Body of pancreas (tissue), 4 donors: ENCODE results near the gene FBXL3. TPM values are rescaled to one million over a fixed set of nuclear protein-coding genes. Genes with fewer than 3 reads are reported as not detected.
A peak's percentile ranks its signal among the peaks of the same experiment; 100 is the strongest.

Experiments used
- ATAC-seq: fragments of 150-250 bp; one replicate; pipeline ENCODE4 v1.9.1; 2016
- DNase-seq, 4 donors: peaks; one replicate each; pipeline ENCODE4 v3.0.0-alpha.2; 2019
- H3K27ac ChIP-seq, 4 donors: fragments of 200-600 bp; sonication (generic); 1 replicate in 3 of 4; 2 replicates in 1 of 4; pipeline versions ENCODE4 v1.5.1 to v1.6.1; 2016 to 2019; ENCODE audit warnings: mild to moderate bottlenecking in 1 of 4, mixed read lengths in 1 of 4, moderate library complexity in 1 of 4
- H3K27me3 ChIP-seq, 2 donors: fragments of 200-600 bp; sonication (generic); one replicate each; pipeline ENCODE4 v1.6.0; 2016; ENCODE audit warnings: mild to moderate bottlenecking in 1 of 2
- H3K36me3 ChIP-seq, 2 donors: fragments of 200-600 bp; sonication (generic); replicated peaks in 1 of 2; 2 replicates each; pipeline ENCODE4 v1.5.1; 2016; ENCODE audit warnings: low read depth in 2 of 2; ENCODE audit not compliant: insufficient read depth in 1 of 2
- H3K4me1 ChIP-seq: fragments of 200-600 bp; sonication (generic); one replicate; pipeline ENCODE4 v1.6.0; 2016
- H3K4me3 ChIP-seq, 2 donors: fragments of 200-600 bp; sonication (generic); 1 replicate in 1 of 2; 2 replicates in 1 of 2; pipeline ENCODE4 v1.5.1; 2016 to 2019
- H3K9me3 ChIP-seq, 3 donors: fragments of 200-600 bp; sonication (generic); 1 replicate in 2 of 3; 2 replicates in 1 of 3; pipeline ENCODE4 v1.5.1; 2016
- POLR2A ChIP-seq, 3 donors: fragments of 450-650 bp; IDR thresholded peaks; one replicate each; pipeline ENCODE4 v1.6.1; 2016; ENCODE audit warnings: antibody characterized with exemption in 3 of 3, mild to moderate bottlenecking in 2 of 3
- WGBS, 2 donors: methylation state at CpG; one replicate each; pipeline ENCODE4 v1.1.5; 2017; 5-methylcytosine and 5-hydroxymethylcytosine counted together
- intact Hi-C: fragments of 100-400 bp; cut with DNase I; formaldehyde crosslinking; loops from one replicate; pipeline ENCODE4 v1.15.1; 2023
- total RNA-seq, 2 donors: library from RNA; depleted of rRNA; stranded (reverse); fragments of >200 nt; gene quantifications; one replicate each; pipeline ENCODE4 v1.1.0, GENCODE V29; 2016
- TF ChIP-seq, protein P1 (sequence below), 7 experiments: fragments of 450-650 bp in 4 of 7; fragments of 200-600 bp in 3 of 7; sonication (generic) in 3 of 7; IDR thresholded peaks; one replicate each; pipeline ENCODE4 v1.5.1; 2016 to 2019; ENCODE audit warnings: antibody characterized with exemption in 7 of 7

The FBXL3 gene
- total RNA-seq, 2 donors from 2014 or later, result 25.4 to 35.0 TPM

DNA sequence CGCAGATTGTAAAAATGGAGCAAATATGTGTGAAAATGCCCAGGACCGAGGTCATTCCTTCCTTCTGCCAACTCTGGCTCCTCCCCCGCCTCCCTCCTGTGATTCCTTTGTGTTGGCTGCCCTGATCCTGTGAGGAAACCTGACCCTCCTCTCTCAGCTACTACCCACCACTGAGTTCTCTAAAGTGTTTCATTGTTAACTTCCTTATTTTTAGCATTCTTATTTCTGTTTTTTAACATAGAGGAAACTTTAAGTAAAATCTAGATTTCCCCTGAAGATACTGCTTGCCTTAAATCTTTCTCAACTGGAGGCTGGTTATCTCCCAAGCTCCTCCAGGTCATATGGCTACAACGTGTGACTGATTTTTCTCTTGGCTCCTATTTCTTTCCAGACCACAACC lies 21.7 kb upstream of the FBXL3 start:
- Histone ChIP-seq H3K27ac (no peak overlapping the region), H3K36me3 (no peaks in the 10 kb centered on the region), H3K4me3 (no peak overlapping the region), H3K27me3 (no peaks in the 10 kb centered on the region), H3K4me1 (no peaks in the 10 kb centered on the region), H3K9me3 (no peaks in the 10 kb centered on the region)
- 72 to 88% methylated on average over 4 of the region's 4 CpGs for WGBS, 2 donors
- no peak for ATAC-seq
- TF ChIP-seq, protein P1, sequence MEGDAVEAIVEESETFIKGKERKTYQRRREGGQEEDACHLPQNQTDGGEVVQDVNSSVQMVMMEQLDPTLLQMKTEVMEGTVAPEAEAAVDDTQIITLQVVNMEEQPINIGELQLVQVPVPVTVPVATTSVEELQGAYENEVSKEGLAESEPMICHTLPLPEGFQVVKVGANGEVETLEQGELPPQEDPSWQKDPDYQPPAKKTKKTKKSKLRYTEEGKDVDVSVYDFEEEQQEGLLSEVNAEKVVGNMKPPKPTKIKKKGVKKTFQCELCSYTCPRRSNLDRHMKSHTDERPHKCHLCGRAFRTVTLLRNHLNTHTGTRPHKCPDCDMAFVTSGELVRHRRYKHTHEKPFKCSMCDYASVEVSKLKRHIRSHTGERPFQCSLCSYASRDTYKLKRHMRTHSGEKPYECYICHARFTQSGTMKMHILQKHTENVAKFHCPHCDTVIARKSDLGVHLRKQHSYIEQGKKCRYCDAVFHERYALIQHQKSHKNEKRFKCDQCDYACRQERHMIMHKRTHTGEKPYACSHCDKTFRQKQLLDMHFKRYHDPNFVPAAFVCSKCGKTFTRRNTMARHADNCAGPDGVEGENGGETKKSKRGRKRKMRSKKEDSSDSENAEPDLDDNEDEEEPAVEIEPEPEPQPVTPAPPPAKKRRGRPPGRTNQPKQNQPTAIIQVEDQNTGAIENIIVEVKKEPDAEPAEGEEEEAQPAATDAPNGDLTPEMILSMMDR (IDR thresholded peaks at IDR 0.05), result no peak
- TF ChIP-seq POLR2A (IDR thresholded peaks at IDR 0.05), result no peak
- intact Hi-C loops, result no loop called here
- no peak for DNase-seq

DNA sequence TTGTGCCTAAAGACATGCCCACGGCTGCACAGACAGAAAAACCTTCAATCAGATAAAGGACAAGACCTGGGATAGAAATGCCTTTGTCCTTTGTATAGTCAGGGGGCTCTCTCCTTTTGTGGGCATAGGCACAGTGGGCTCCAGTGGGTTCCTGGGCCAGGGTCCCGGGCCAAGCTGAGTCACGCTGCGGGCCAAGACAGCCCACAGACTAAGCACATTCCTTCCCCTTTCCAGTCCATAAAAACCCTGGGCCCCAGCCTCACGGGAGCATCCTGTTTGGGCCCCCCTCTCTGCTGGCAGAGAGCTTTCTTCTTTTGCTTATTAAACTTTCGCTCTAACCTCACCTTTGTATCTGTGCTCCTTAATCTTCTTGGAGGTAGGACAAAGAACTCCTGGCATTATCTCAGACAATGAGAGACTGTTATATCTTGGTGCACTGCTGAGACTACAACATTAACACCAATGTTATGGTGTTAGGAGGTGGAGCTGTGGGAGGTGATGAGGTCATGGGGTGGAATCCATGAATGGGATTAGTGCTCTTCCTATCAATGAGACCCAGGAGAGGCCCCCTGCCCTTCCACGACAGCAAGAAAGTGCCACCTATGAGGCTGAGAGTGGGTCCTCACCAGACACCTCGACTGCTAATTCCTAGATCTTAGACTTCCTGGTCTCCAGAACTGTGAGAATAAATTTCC lies 20.8 kb upstream of the FBXL3 start:
- no peak for TF ChIP-seq POLR2A (IDR thresholded peaks at IDR 0.05)
- TF ChIP-seq, protein P1 (IDR thresholded peaks at IDR 0.05), result no peak
- DNase-seq, result no peak
- Histone ChIP-seq H3K9me3 (no peaks in the 10 kb centered on the region), H3K36me3 (no peaks in the 10 kb centered on the region), H3K27ac (no peak overlapping the region), H3K27me3 (no peaks in the 10 kb centered on the region), H3K4me3 (no peak overlapping the region), H3K4me1 (no peaks in the 10 kb centered on the region)
- intact Hi-C loops, result no loop called here
- no peak for ATAC-seq
- 96 to 97% methylated on average over 8 of the region's 8 CpGs for WGBS, 2 donors

DNA sequence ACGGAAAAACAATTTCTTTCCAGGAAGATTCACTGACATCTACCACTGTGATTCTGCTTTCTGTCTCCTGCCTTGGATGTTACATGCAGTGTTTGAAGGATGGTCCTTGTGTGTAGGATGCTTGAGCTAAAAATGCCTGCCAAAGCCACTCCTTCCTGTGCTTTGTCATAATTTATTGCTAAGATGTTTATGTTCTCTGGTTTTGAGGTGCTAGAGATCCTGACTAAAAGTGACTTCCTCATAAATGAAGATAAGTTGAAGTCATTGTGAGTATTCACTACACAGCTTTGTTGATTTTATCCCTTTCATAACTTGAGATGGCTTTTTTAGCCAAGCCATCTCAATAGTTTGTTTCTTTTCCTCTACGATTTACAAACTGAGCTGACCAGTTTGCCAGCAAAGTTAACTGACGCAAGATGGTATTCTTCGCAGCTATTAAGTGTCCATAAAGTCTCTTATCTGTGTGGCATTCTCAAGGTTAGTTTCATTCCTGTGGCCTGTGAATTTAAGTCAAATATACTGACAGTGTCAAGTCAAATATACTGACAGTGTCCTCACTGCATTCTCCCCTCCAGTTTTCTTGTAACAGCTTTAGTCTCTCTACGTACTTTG lies 15.7 kb upstream of the FBXL3 start:
- intact Hi-C loops, result no loop called here
- H3K9me3 ChIP-seq, result no peaks in the 10 kb centered on the region
- H3K27me3 ChIP-seq, result no peaks in the 10 kb centered on the region
- H3K4me1 ChIP-seq, result peaks cover 4% of the 10 kb centered on the region
- DNase-seq, result no peak
- TF ChIP-seq POLR2A (IDR thresholded peaks at IDR 0.05), result no peak
- TF ChIP-seq, protein P1 (IDR thresholded peaks at IDR 0.05), result no peak
- ATAC-seq, result no peak
- H3K27ac ChIP-seq, result no peak overlapping the region
- WGBS, 2 donors, result 81 to 82% methylated on average over 5 of the region's 5 CpGs
- H3K36me3 ChIP-seq, result no peaks in the 10 kb centered on the region
- H3K4me3 ChIP-seq, result no peak overlapping the region

DNA sequence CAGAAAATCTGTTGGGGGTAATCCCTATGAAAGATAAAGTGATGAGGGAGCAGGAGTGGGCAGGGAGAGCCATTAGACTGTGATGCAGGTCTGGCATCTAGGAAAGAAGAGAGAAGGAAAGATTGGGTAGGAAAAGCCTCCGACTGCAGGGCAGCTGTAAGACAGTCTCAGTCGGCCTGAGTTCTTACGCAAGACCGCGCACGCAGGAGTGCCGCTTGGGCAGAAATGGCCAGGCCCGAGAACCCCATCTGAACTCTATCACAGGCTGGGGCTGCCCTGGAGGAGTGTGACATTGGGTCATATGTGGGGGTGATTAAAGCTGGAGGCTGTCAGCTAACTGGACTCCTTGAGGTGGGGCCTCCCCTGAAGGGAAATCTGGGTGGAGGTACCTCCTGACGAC lies 13.9 kb upstream of the FBXL3 start:
- ATAC-seq (no peak), DNase-seq (no peak)
- 92 to 96% methylated on average over 8 to 9 of the region's 9 CpGs for WGBS, 2 donors
- TF ChIP-seq, protein P1 (IDR thresholded peaks at IDR 0.05), result no peak
- no peak for TF ChIP-seq POLR2A (IDR thresholded peaks at IDR 0.05)
- Histone ChIP-seq H3K4me1 (peaks cover 10% of the 10 kb centered on the region), H3K27ac (no peak overlapping the region), H3K9me3 (no peaks in the 10 kb centered on the region), H3K36me3 (no peaks in the 10 kb centered on the region), H3K4me3 (no peak overlapping the region), H3K27me3 (no peaks in the 10 kb centered on the region)
- intact Hi-C loops, result no loop called here

DNA sequence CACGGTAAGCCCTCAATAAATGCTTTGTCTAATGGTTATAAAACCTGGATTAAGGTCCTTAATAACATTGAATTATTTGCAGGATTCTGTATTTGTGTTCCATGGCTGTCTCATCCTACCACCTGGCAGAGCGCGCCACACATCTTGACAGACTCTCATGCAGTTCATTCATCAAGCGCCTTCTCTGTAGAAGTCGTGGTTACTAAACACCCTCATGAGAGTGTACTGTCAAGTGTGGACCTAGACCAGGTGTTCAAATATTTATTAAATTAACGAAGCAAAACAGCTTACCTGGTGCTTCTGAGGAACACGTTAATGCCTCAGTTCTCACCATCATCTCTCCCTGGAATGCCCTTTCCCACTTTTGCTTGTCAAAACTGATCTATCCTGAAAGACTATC lies 13.1 kb upstream of the FBXL3 start:
- Histone ChIP-seq H3K4me3 (no peak overlapping the region), H3K9me3 (no peaks in the 10 kb centered on the region), H3K36me3 (no peaks in the 10 kb centered on the region), H3K27ac (no peak overlapping the region), H3K27me3 (no peaks in the 10 kb centered on the region), H3K4me1 (peaks cover 10% of the 10 kb centered on the region)
- DNase-seq (peak in 1 of 4 donors; percentile 23), ATAC-seq (no peak)
- 48 to 61% methylated on average over 7 of the region's 7 CpGs for WGBS, 2 donors
- intact Hi-C loops, result no loop called here
- TF ChIP-seq, protein P1 (IDR thresholded peaks at IDR 0.05), result no peak
- TF ChIP-seq POLR2A (IDR thresholded peaks at IDR 0.05), result no peak
